IMR-90 (cell line): ENCODE data around the gene TENT5C.

ENCODE experiments used
- CTCF ChIP-seq: conservative IDR thresholded peaks from 2 replicates; pipeline ENCODE4 v1.5.1; 2012; ENCODE audit warnings: mild to moderate bottlenecking, low read depth, low read length, improper control_type of control experiment
- MXI1 ChIP-seq: IDR thresholded peaks from 2 replicates; pipeline ENCODE4 v1.6.1; 2012; ENCODE audit warnings: low read depth, mild to moderate bottlenecking, low read length, moderate library complexity, borderline replicate concordance
- POLR2A ChIP-seq: IDR thresholded peaks from 2 replicates; pipeline ENCODE4 v1.6.1; 2012; ENCODE audit warnings: mild to moderate bottlenecking, low read depth, low read length

DNA sequence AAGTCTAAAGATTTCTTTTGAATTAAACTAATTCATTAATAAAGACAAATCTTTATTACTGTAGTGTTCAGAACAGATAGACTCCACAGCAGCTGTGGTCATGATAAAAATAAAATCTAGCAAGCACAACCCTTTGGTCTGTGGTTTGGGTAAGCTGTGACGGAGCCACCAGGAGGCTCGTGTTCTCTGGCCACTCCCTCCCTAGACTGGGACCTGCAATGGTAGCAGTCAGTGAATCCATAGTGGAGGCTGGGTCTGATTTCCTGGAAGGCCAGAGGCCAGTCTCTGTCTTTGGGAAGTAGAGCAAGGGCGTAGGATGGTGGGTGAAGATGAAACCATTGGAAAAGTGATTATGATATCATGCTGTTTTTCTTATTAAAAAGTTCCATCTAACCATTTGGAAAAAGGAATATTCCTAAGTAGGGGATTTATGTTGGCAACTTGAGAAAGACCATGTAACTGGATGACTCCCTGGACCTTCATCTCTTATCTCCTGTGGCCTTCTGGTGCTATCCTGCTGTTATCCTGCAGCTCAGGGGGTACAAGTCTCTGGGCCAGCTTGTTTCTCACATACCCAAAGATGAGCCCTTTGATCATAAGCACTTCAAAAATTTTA lies 39.0 kb downstream of the TENT5C start:
- TF ChIP-seq POLR2A (no peak), CTCF (no peak), MXI1 (no peak)
